ENCODE data around the gene NEURL3.

The NEURL3 gene

GRCh38 chr2:96489261-96489660, 15.9 kb downstream of the NEURL3 start:
- DNase-seq (ENCODE audit: insufficient read length, low spot score), result no peak
- TF ChIP-seq SPI1 (IDR thresholded peaks at IDR 0.05; ENCODE audit: low read depth, low read length) (no peak), TAF1 (IDR thresholded peaks at IDR 0.05; ENCODE audit: low read depth, low read length) (no peak), POU2F2 (IDR thresholded peaks at IDR 0.05; ENCODE audit: low read depth, low read length) (no peak), POLR2AphosphoS5 (IDR thresholded peaks at IDR 0.05; ENCODE audit: low read depth, low read length) (no peak), PAX5 (IDR thresholded peaks at IDR 0.05; ENCODE audit: insufficient read depth, low read length, severe bottlenecking) (no peak), POLR2A (IDR thresholded peaks at IDR 0.05; ENCODE audit: low read depth, low read length) (no peak)
- no peak for FAIRE-seq

GRCh38 chr2:96486696-96487095, 18.5 kb downstream of the NEURL3 start:
- FAIRE-seq (peak; percentile 9), DNase-seq (ENCODE audit: insufficient read length, low spot score) (no peak)
- TF ChIP-seq PAX5 (IDR thresholded peaks at IDR 0.05; ENCODE audit: insufficient read depth, low read length, severe bottlenecking) (no peak), TAF1 (IDR thresholded peaks at IDR 0.05; ENCODE audit: low read depth, low read length) (no peak), SPI1 (IDR thresholded peaks at IDR 0.05; ENCODE audit: low read depth, low read length) (no peak), POLR2AphosphoS5 (IDR thresholded peaks at IDR 0.05; ENCODE audit: low read depth, low read length) (no peak), POU2F2 (IDR thresholded peaks at IDR 0.05; ENCODE audit: low read depth, low read length) (no peak), POLR2A (IDR thresholded peaks at IDR 0.05; ENCODE audit: low read depth, low read length) (no peak)

DNA sequence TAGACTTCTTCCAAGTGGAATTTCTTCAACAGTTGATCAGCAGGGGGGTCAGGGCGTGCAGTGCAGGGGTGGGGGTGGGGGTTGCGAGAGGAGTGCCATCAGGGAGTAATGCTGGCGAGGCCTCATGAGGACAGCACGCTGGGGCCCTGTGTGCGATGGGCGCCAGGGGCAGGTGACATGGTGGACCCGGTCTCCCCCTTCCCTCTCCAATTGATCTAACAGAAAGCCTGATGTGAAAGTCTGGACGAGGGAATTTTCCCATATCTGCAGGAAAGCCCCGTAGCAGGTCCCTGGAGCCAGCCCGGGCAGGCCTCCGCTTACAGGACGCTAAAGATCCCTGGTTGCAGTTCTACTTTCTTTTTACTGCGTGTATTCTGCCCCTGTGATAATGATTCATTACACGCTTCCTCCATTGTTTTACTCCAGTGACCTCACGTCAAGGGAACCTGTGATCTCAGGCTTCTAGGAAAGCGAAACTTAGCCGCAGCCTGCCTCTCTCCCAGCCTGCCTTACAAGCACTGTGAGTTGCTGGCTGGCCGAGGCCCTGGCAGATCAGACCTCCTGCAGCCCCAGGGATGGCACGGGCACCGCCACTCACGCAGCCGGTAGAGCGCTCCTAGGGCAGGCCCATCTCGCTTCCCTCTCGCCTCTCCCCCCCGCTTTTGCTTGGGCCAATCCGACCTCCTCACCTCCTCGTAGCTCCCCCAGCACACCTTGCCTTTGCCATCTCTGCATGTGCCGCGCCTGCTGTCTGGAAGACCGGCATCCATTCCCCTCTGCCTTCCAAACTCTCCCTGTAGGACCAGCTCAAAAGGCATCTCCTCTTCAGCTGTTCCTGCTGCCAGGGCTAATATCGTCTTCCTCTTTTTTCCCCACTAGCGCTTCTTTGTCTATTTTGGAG, 19.2 kb downstream of the NEURL3 start:
- peak; percentile 75 for TF ChIP-seq POU2F2 (IDR thresholded peaks at IDR 0.05; ENCODE audit: low read depth, low read length)
- TF ChIP-seq SPI1 (IDR thresholded peaks at IDR 0.05; ENCODE audit: low read depth, low read length), result peak; percentile 60
- peak; percentile 95 for TF ChIP-seq POLR2AphosphoS5 (IDR thresholded peaks at IDR 0.05; ENCODE audit: low read depth, low read length)
- TF ChIP-seq POLR2A (IDR thresholded peaks at IDR 0.05; ENCODE audit: low read depth, low read length), result peak; percentile 95
- TF ChIP-seq PAX5 (IDR thresholded peaks at IDR 0.05; ENCODE audit: insufficient read depth, low read length, severe bottlenecking), result peak; percentile 36
- peak; percentile 89 for TF ChIP-seq TAF1 (IDR thresholded peaks at IDR 0.05; ENCODE audit: low read depth, low read length)
- peak; percentile 91 for FAIRE-seq
- peak; percentile 60 for DNase-seq (ENCODE audit: insufficient read length, low spot score)

GRCh38 chr2:96485350-96485749, 19.8 kb downstream of the NEURL3 start:
- FAIRE-seq (no peak), DNase-seq (ENCODE audit: insufficient read length, low spot score) (no peak)
- TF ChIP-seq TAF1 (IDR thresholded peaks at IDR 0.05; ENCODE audit: low read depth, low read length) (no peak), SPI1 (IDR thresholded peaks at IDR 0.05; ENCODE audit: low read depth, low read length) (no peak), POU2F2 (IDR thresholded peaks at IDR 0.05; ENCODE audit: low read depth, low read length) (no peak), POLR2AphosphoS5 (IDR thresholded peaks at IDR 0.05; ENCODE audit: low read depth, low read length) (no peak), PAX5 (IDR thresholded peaks at IDR 0.05; ENCODE audit: insufficient read depth, low read length, severe bottlenecking) (no peak), POLR2A (IDR thresholded peaks at IDR 0.05; ENCODE audit: low read depth, low read length) (no peak)

DNA sequence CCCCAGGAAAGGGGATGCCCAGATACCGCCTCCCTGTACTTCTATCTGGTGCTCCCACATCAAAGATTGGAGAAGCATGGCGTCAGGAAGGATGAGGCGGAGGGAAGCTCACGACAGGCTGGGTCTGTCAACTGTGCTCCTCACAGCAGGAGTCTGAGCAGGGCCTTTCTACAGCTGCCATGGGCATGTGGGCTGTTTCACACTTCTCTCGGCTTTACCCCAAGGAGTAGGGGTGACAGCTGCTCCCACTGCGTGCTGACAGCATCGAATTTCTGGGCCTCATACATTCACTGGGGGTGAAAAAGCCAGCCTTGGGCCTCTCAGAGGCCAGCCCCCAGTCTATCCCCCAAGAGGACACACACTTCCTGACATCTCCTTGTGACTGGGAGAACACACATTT, 21.1 kb downstream of the NEURL3 start:
- TF ChIP-seq POLR2AphosphoS5 (IDR thresholded peaks at IDR 0.05; ENCODE audit: low read depth, low read length), result no peak
- no peak for TF ChIP-seq TAF1 (IDR thresholded peaks at IDR 0.05; ENCODE audit: low read depth, low read length)
- no peak for TF ChIP-seq POLR2A (IDR thresholded peaks at IDR 0.05; ENCODE audit: low read depth, low read length)
- no peak for TF ChIP-seq PAX5 (IDR thresholded peaks at IDR 0.05; ENCODE audit: insufficient read depth, low read length, severe bottlenecking)
- TF ChIP-seq POU2F2 (IDR thresholded peaks at IDR 0.05; ENCODE audit: low read depth, low read length), result no peak
- no peak for TF ChIP-seq SPI1 (IDR thresholded peaks at IDR 0.05; ENCODE audit: low read depth, low read length)
- DNase-seq (ENCODE audit: insufficient read length, low spot score) (no peak), FAIRE-seq (no peak)

DNA sequence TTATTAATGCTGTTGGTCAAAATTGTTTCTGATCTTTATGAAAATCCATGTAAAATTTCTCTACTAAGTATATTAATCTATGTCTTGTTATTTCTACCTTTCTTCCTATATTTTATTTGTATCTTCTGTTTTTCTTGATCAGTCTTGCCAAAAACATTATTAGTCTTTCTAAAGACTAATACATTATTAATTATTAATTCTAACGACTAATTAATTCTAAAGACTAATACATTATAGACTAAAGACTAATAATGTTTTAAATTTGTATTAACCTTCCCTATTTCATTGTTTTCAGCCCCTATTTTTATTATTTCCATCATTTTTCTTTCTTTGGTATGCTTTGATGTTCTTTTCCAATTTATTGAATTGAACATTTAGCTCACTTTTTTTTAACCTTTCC, 27.7 kb downstream of the NEURL3 start:
- no peak for DNase-seq (ENCODE audit: insufficient read length, low spot score)
- TF ChIP-seq POU2F2 (IDR thresholded peaks at IDR 0.05; ENCODE audit: low read depth, low read length) (no peak), SPI1 (IDR thresholded peaks at IDR 0.05; ENCODE audit: low read depth, low read length) (no peak), POLR2AphosphoS5 (IDR thresholded peaks at IDR 0.05; ENCODE audit: low read depth, low read length) (no peak), POLR2A (IDR thresholded peaks at IDR 0.05; ENCODE audit: low read depth, low read length) (no peak), TAF1 (IDR thresholded peaks at IDR 0.05; ENCODE audit: low read depth, low read length) (no peak), PAX5 (IDR thresholded peaks at IDR 0.05; ENCODE audit: insufficient read depth, low read length, severe bottlenecking) (no peak)
- no peak for FAIRE-seq

- FAIRE-seq (no peak), DNase-seq (ENCODE audit: insufficient read length, low spot score) (no peak)
- TF ChIP-seq POLR2A (IDR thresholded peaks at IDR 0.05; ENCODE audit: low read depth, low read length) (no peak), PAX5 (IDR thresholded peaks at IDR 0.05; ENCODE audit: insufficient read depth, low read length, severe bottlenecking) (no peak), TAF1 (IDR thresholded peaks at IDR 0.05; ENCODE audit: low read depth, low read length) (no peak), SPI1 (IDR thresholded peaks at IDR 0.05; ENCODE audit: low read depth, low read length) (no peak), POLR2AphosphoS5 (IDR thresholded peaks at IDR 0.05; ENCODE audit: low read depth, low read length) (no peak), POU2F2 (IDR thresholded peaks at IDR 0.05; ENCODE audit: low read depth, low read length) (no peak)
These were observed 33.4 kb downstream of the NEURL3 start for GRCh38 chr2:96471772-96472171.

GRCh38 chr2:96470636-96471035, 34.5 kb downstream of the NEURL3 start:
- FAIRE-seq, result no peak
- TF ChIP-seq TAF1 (IDR thresholded peaks at IDR 0.05; ENCODE audit: low read depth, low read length) (no peak), SPI1 (IDR thresholded peaks at IDR 0.05; ENCODE audit: low read depth, low read length) (no peak), POU2F2 (IDR thresholded peaks at IDR 0.05; ENCODE audit: low read depth, low read length) (no peak), PAX5 (IDR thresholded peaks at IDR 0.05; ENCODE audit: insufficient read depth, low read length, severe bottlenecking) (no peak), POLR2A (IDR thresholded peaks at IDR 0.05; ENCODE audit: low read depth, low read length) (no peak), POLR2AphosphoS5 (IDR thresholded peaks at IDR 0.05; ENCODE audit: low read depth, low read length) (no peak)
- peak; percentile 64 for DNase-seq (ENCODE audit: insufficient read length, low spot score)

GRCh38 chr2:96470109-96470508, 35.0 kb downstream of the NEURL3 start:
- no peak for FAIRE-seq
- DNase-seq (ENCODE audit: insufficient read length, low spot score), result no peak
- TF ChIP-seq POLR2AphosphoS5 (IDR thresholded peaks at IDR 0.05; ENCODE audit: low read depth, low read length) (no peak), PAX5 (IDR thresholded peaks at IDR 0.05; ENCODE audit: insufficient read depth, low read length, severe bottlenecking) (no peak), SPI1 (IDR thresholded peaks at IDR 0.05; ENCODE audit: low read depth, low read length) (no peak), POLR2A (IDR thresholded peaks at IDR 0.05; ENCODE audit: low read depth, low read length) (no peak), POU2F2 (IDR thresholded peaks at IDR 0.05; ENCODE audit: low read depth, low read length) (no peak), TAF1 (IDR thresholded peaks at IDR 0.05; ENCODE audit: low read depth, low read length) (no peak)

All from GM12891 (cell line).